ENCODE measurements around the gene TMEM175. TPM values are rescaled to one million over a fixed set of nuclear protein-coding genes. Genes with fewer than 3 reads are reported as not detected.

Gene TMEM175
- total RNA-seq, 1 donor from 2014 or later, result 62.7 TPM

- Mint-ChIP-seq H3K4me1 (ENCODE audit: low read depth, unreplicated experiment) (peaks cover 5% of the 10 kb centered on the region), H3K9me3 (ENCODE audit: unreplicated experiment) (peaks cover 4% of the 10 kb centered on the region), H3K4me3 (ENCODE audit: unreplicated experiment) (peak overlapping the region; percentile 26), H3K27ac (ENCODE audit: unreplicated experiment) (peak overlapping the region; percentile 52), H3K27me3 (ENCODE audit: unreplicated experiment) (no peaks in the 10 kb centered on the region), H3K36me3 (ENCODE audit: unreplicated experiment) (no peaks in the 10 kb centered on the region)
- TF ChIP-seq CTCF (IDR thresholded peaks at IDR 0.05; ENCODE audit: partially characterized antibody, unreplicated experiment), result no peak
- no peak for DNase-seq
Measured at GRCh38 chr4:898869-899555, 33.2 kb upstream of the TMEM175 start.

GRCh38 chr4:899556-899906 lies 32.7 kb upstream of the TMEM175 start:
- peak overlapping the region; percentile 18 for H3K27ac Mint-ChIP-seq (ENCODE audit: unreplicated experiment)

GRCh38 chr4:900073-900472 lies 32.2 kb upstream of the TMEM175 start:
- no peak for TF ChIP-seq CTCF (IDR thresholded peaks at IDR 0.05; ENCODE audit: partially characterized antibody, unreplicated experiment)
- Mint-ChIP-seq H3K36me3 (ENCODE audit: unreplicated experiment) (no peaks in the 10 kb centered on the region), H3K9me3 (ENCODE audit: unreplicated experiment) (peaks cover 4% of the 10 kb centered on the region), H3K27me3 (ENCODE audit: unreplicated experiment) (no peaks in the 10 kb centered on the region), H3K4me3 (ENCODE audit: unreplicated experiment) (no peak overlapping the region), H3K4me1 (ENCODE audit: low read depth, unreplicated experiment) (peaks cover 5% of the 10 kb centered on the region), H3K27ac (ENCODE audit: unreplicated experiment) (no peak overlapping the region)
- no peak for DNase-seq

More at GRCh38 chr4:899556-899906, 32.7 kb upstream of the TMEM175 start:
- Mint-ChIP-seq H3K4me1 (ENCODE audit: low read depth, unreplicated experiment) (peaks cover 5% of the 10 kb centered on the region), H3K9me3 (ENCODE audit: unreplicated experiment) (peaks cover 4% of the 10 kb centered on the region), H3K36me3 (ENCODE audit: unreplicated experiment) (no peaks in the 10 kb centered on the region), H3K4me3 (ENCODE audit: unreplicated experiment) (no peak overlapping the region), H3K27me3 (ENCODE audit: unreplicated experiment) (no peaks in the 10 kb centered on the region)
- DNase-seq, result no peak
- TF ChIP-seq CTCF (IDR thresholded peaks at IDR 0.05; ENCODE audit: partially characterized antibody, unreplicated experiment), result no peak

- no peak for TF ChIP-seq CTCF (IDR thresholded peaks at IDR 0.05; ENCODE audit: partially characterized antibody, unreplicated experiment)
- no peak overlapping the region for H3K27ac Mint-ChIP-seq (ENCODE audit: unreplicated experiment)
- H3K4me3 Mint-ChIP-seq (ENCODE audit: unreplicated experiment), result no peak overlapping the region
- DNase-seq, result no peak
- H3K27me3 Mint-ChIP-seq (ENCODE audit: unreplicated experiment), result no peaks in the 10 kb centered on the region
- peaks cover 4% of the 10 kb centered on the region for H3K9me3 Mint-ChIP-seq (ENCODE audit: unreplicated experiment)
- H3K36me3 Mint-ChIP-seq (ENCODE audit: unreplicated experiment), result no peaks in the 10 kb centered on the region
- peaks cover 5% of the 10 kb centered on the region for H3K4me1 Mint-ChIP-seq (ENCODE audit: low read depth, unreplicated experiment)
Measured at GRCh38 chr4:900721-901120, 31.5 kb upstream of the TMEM175 start.

GRCh38 chr4:901192-901910 lies 30.9 kb upstream of the TMEM175 start:
- Mint-ChIP-seq H3K36me3 (ENCODE audit: unreplicated experiment) (no peaks in the 10 kb centered on the region), H3K27ac (ENCODE audit: unreplicated experiment) (no peak overlapping the region)

More at GRCh38 chr4:901192-901910, 30.9 kb upstream of the TMEM175 start:
- Mint-ChIP-seq H3K4me1 (ENCODE audit: low read depth, unreplicated experiment) (peaks cover 5% of the 10 kb centered on the region), H3K9me3 (ENCODE audit: unreplicated experiment) (peaks cover 4% of the 10 kb centered on the region), H3K27me3 (ENCODE audit: unreplicated experiment) (no peaks in the 10 kb centered on the region), H3K4me3 (ENCODE audit: unreplicated experiment) (no peak overlapping the region)
- no peak for TF ChIP-seq CTCF (IDR thresholded peaks at IDR 0.05; ENCODE audit: partially characterized antibody, unreplicated experiment)
- DNase-seq, result no peak
